B cell (primary cell): Measurements from ENCODE around the gene ASCC2.

Experiments
- EZH2 ChIP-seq: IDR thresholded peaks from 2 replicates; pipeline ENCODE4 v1.6.1; 2012; ENCODE audit warnings: borderline replicate concordance, low read depth, mild to moderate bottlenecking, moderate library complexity, low read length; ENCODE audit not compliant: insufficient read depth, poor library complexity, severe bottlenecking
- TF ChIP-seq, protein P1 (sequence below): fragments of 200-600 bp; IDR thresholded peaks from one replicate; pipeline ENCODE4 v1.8.0; 2022; ENCODE audit warnings: antibody characterized with exemption, mild to moderate bottlenecking

DNA sequence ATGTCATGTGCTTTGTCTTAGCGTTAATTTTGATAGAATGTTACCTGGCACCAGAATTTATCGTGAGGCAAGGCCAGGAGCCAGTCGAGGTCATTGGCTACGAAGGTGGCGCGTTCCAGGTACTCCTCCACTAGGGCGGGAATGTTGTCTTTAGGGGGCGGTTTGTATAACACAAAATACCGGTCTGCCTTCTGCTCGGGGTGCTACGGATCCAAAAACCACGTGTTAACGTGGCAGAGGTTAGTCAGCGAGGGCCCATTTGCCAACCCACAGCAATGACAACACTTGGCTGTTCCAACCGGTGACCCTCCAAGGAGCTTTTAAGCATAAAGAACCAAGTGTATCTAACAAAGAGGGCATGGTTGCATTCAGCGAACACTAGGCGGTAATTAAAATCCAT is 12.5 kb downstream of the ASCC2 start:
- TF ChIP-seq, protein P1, sequence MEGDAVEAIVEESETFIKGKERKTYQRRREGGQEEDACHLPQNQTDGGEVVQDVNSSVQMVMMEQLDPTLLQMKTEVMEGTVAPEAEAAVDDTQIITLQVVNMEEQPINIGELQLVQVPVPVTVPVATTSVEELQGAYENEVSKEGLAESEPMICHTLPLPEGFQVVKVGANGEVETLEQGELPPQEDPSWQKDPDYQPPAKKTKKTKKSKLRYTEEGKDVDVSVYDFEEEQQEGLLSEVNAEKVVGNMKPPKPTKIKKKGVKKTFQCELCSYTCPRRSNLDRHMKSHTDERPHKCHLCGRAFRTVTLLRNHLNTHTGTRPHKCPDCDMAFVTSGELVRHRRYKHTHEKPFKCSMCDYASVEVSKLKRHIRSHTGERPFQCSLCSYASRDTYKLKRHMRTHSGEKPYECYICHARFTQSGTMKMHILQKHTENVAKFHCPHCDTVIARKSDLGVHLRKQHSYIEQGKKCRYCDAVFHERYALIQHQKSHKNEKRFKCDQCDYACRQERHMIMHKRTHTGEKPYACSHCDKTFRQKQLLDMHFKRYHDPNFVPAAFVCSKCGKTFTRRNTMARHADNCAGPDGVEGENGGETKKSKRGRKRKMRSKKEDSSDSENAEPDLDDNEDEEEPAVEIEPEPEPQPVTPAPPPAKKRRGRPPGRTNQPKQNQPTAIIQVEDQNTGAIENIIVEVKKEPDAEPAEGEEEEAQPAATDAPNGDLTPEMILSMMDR, result no peak
- TF ChIP-seq EZH2, result no peak
